SU-DHL-6 (cell line): ENCODE measurements around the gene STK32B.

Experiments
- EZH2phosphoT487 ChIP-seq: fragments of 200-600 bp; sonication (generic), shearing (Covaris generic); conservative IDR thresholded peaks from 2 replicates; pipeline ENCODE4 v1.6.1; 2018; ENCODE audit warnings: mild to moderate bottlenecking, antibody characterized with exemption, low read length, moderate library complexity, mixed read lengths
- TF ChIP-seq, protein P1 (sequence below): fragments of 200-600 bp; sonication (generic); IDR thresholded peaks from one replicate; pipeline ENCODE4 v1.5.1; 2017; ENCODE audit warnings: antibody characterized with exemption, mild to moderate bottlenecking, low read length, moderate library complexity; ENCODE audit not compliant: insufficient read depth, poor library complexity, severe bottlenecking

DNA sequence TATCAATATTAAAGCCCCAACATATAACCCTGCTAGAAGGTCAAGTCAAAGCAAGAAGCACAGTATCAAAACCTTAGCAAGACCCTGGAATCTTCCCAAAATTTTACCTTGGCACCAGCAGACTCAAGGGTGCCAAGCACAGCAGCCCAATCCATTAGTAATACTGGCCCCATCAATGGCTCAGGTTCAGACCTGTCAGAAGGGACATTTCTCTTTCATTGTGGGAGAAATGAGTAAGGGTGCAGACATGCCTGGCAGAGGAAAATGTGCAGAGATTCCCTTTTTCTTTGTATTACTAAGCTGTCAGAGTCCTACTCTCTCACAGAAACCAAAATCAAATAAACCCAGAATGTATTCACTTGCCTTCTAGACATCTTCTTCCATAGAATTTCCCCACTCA is 453.2 kb downstream of the STK32B start:
- TF ChIP-seq, protein P1, sequence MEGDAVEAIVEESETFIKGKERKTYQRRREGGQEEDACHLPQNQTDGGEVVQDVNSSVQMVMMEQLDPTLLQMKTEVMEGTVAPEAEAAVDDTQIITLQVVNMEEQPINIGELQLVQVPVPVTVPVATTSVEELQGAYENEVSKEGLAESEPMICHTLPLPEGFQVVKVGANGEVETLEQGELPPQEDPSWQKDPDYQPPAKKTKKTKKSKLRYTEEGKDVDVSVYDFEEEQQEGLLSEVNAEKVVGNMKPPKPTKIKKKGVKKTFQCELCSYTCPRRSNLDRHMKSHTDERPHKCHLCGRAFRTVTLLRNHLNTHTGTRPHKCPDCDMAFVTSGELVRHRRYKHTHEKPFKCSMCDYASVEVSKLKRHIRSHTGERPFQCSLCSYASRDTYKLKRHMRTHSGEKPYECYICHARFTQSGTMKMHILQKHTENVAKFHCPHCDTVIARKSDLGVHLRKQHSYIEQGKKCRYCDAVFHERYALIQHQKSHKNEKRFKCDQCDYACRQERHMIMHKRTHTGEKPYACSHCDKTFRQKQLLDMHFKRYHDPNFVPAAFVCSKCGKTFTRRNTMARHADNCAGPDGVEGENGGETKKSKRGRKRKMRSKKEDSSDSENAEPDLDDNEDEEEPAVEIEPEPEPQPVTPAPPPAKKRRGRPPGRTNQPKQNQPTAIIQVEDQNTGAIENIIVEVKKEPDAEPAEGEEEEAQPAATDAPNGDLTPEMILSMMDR, result no peak
- no peak for TF ChIP-seq EZH2phosphoT487
